Astrocyte of the spinal cord (primary cell): ENCODE measurements around the gene KLHL24.

ENCODE experiments used
- DNase-seq: peaks from one replicate; pipeline ENCODE4 v3.0.0; 2011; ENCODE audit warnings: low read depth, low spot score
- H3K4me3 ChIP-seq: 2 replicates; pipeline ENCODE4 v1.5.1; 2011; ENCODE audit warnings: low read depth, mild to moderate bottlenecking, low read length, moderate library complexity
- in situ Hi-C: cut with HindIII; loops from 2 replicates; pipeline ENCODE4 v1.10.0; 2017; ENCODE audit warnings: low sequenced_read_pairs
- TF ChIP-seq, protein P1 (sequence below): IDR thresholded peaks from 2 replicates; pipeline ENCODE4 v1.5.1; 2012; ENCODE audit warnings: low read depth, mild to moderate bottlenecking, low read length, inconsistent platforms

Gene KLHL24

GRCh38 chr3:183710231-183710630 lies 74.8 kb downstream of the KLHL24 start:
- TF ChIP-seq, protein P1, sequence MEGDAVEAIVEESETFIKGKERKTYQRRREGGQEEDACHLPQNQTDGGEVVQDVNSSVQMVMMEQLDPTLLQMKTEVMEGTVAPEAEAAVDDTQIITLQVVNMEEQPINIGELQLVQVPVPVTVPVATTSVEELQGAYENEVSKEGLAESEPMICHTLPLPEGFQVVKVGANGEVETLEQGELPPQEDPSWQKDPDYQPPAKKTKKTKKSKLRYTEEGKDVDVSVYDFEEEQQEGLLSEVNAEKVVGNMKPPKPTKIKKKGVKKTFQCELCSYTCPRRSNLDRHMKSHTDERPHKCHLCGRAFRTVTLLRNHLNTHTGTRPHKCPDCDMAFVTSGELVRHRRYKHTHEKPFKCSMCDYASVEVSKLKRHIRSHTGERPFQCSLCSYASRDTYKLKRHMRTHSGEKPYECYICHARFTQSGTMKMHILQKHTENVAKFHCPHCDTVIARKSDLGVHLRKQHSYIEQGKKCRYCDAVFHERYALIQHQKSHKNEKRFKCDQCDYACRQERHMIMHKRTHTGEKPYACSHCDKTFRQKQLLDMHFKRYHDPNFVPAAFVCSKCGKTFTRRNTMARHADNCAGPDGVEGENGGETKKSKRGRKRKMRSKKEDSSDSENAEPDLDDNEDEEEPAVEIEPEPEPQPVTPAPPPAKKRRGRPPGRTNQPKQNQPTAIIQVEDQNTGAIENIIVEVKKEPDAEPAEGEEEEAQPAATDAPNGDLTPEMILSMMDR, result no peak
- DNase-seq, result no peak
- in situ Hi-C loops, result no loop called here
- no peak overlapping the region for H3K4me3 ChIP-seq

DNA sequence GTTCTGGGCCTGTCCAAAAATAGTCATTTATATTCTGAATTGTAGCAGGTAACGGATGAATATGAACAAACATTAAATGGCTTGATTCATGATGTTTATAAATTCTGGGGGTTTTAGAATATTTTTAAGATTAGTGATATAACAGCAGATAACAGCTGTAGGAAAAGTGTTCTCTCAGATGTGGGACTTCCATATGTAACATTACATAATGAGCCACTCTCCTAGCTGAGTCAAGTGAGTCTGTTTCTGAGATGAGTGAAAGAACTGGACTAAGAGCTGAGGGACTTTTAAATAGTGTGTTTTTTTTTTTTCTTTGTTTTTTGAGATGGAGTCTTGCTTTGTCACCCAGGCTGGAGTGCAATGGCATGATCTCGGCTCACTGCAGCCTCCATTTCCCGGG lies 76.1 kb downstream of the KLHL24 start:
- DNase-seq, result no peak
- TF ChIP-seq, protein P1, result no peak
- no peak overlapping the region for H3K4me3 ChIP-seq
- in situ Hi-C loops, result no loop called here

- H3K4me3 ChIP-seq, result no peak overlapping the region
- in situ Hi-C loops, result no loop called here
- no peak for DNase-seq
- TF ChIP-seq, protein P1, result no peak
These were observed 79.2 kb downstream of the KLHL24 start for GRCh38 chr3:183714622-183715021.

DNA sequence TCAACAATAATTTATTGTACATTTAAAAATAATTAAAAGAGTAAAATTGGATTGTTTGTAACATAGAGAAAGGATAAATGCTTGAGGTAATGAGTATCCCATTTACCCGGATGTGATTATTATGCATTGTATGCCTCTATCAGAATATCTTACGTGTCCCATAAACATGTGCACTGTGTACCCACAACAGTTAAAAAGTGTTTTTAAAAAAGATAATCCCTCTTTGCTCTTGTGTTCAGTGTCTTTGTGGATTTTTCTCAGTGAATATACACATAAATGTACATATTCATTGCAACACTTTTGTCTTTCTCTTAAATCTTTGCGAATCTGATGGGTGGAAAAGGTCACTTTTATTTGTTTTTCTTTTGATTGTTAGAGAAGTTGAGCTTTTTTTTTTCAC lies 82.6 kb downstream of the KLHL24 start:
- no peak for DNase-seq
- no peak overlapping the region for H3K4me3 ChIP-seq
- TF ChIP-seq, protein P1, result no peak
- in situ Hi-C loops, result no loop called here

DNA sequence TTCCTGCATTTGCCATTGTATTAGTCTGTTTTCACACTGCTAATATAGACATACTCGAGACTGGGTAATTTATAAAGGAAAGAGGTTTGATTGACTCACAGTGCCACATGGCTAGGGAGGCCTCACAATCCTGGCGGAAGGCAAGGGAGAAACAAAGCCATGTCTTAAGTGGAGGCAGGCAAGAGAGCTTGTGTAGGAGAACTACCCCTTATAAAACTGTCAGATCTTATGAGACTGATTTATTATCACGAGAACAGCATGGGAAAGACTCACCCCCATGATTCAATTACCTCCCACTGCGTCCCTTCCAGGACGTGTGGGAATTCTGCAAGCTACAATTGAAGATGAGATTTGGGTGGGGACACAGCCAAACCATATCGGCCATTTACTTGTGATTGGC lies 90.0 kb downstream of the KLHL24 start:
- in situ Hi-C loops, result no loop called here
- TF ChIP-seq, protein P1, result no peak
- H3K4me3 ChIP-seq, result no peak overlapping the region
- no peak for DNase-seq

DNA sequence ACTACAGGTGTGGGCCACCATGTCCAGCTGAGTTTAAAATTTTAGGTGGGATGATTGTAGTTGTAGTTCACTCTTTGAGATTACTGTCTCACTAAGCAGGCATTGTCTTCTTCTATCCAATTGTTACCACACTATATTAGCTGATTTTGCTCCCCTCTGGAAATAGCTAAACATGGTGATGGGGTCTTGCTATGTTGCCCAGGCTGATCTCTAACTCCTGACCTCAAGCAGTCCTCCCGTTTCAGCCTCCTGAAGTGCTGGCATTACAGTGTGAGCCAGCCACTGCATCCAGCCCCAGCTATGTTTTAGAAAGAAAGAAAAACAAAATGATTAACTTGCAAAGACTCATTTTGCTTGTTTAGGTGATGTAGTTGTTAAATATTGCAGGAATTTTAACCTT lies 92.8 kb downstream of the KLHL24 start:
- TF ChIP-seq, protein P1, result no peak
- in situ Hi-C loops, result no loop called here
- H3K4me3 ChIP-seq, result no peak overlapping the region
- no peak for DNase-seq

DNA sequence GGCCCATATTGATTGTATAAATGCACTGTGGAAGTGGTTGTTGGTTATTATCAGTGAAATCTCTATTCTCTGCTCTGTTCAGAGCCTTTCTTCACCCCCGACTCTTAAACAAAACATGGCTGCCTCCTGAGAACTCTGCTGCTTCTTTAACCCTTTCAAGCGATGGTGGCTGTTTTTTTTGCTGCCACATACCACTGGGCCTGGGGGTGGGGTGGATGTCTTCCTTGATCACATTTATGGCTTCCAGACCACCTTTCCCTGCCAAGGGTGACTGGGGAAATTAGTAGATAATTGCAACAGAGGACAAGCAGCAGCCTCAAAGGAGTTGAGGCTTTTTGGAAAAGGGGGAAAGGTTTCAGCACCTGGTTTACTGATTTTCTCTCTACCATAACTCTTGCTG lies 94.9 kb downstream of the KLHL24 start:
- no peak for DNase-seq
- in situ Hi-C loops, result no loop called here
- H3K4me3 ChIP-seq, result no peak overlapping the region
- TF ChIP-seq, protein P1, result no peak
